ENCODE results near the gene HRC. TPM values are rescaled to one million over a fixed set of nuclear protein-coding genes. Genes with fewer than 3 reads are reported as not detected.

Gene HRC
- 0.15 and 0.18 TPM in 2 replicates for polyA plus RNA-seq (2013)

- Histone ChIP-seq H4K91ac (ENCODE audit: low read depth, low read length) (peak within 1 kb of the TSS; percentile 20), H2BK5ac (ENCODE audit: low read depth, low read length, poor library complexity) (no peak within 1 kb of the TSS), H2AFZ (ENCODE audit: insufficient read depth, low read length, poor library complexity) (no peak within 1 kb of the TSS), H2BK12ac (ENCODE audit: low read length) (no peak within 1 kb of the TSS), H3K14ac (ENCODE audit: low read length) (no peak within 1 kb of the TSS), H3K27me3 (ENCODE audit: insufficient read depth, low read length) (no peaks in the 10 kb centered on the region), H3K4ac (ENCODE audit: low read depth, low read length) (no peak within 1 kb of the TSS), H2BK120ac (ENCODE audit: insufficient read depth, low read length, poor library complexity) (no peak within 1 kb of the TSS), H3K4me3 (ENCODE audit: low read depth, low read length) (peak within 1 kb of the TSS; percentile 7), H3K79me2 (ENCODE audit: control insufficient read depth, insufficient read depth, low read length, poor library complexity) (peaks cover 8% of the 10 kb centered on the region), H3K23ac (ENCODE audit: low read length) (no peak within 1 kb of the TSS), H3K9me3 (ENCODE audit: insufficient read depth, low read depth, low read length) (peaks cover 12% of the 10 kb centered on the region), H4K12ac (ENCODE audit: low read depth, low read length) (no peak within 1 kb of the TSS), H4K8ac (ENCODE audit: low read depth, low read length) (no peak within 1 kb of the TSS), H3K18ac (ENCODE audit: low read length) (no peak within 1 kb of the TSS), H3K4me2 (ENCODE audit: low read length) (no peak within 1 kb of the TSS), H3K27ac (ENCODE audit: low read depth, low read length) (no peak within 1 kb of the TSS), H3K79me1 (ENCODE audit: low read length) (peaks cover 14% of the 10 kb centered on the region), H3K36me3 (ENCODE audit: control insufficient read depth in 1 of 2, insufficient read depth in 2 of 2, low read length in 2 of 2) (no peaks in the 10 kb centered on the region), H2AK5ac (ENCODE audit: low read length) (no peak within 1 kb of the TSS), H3K9ac (ENCODE audit: low read length) (no peak within 1 kb of the TSS), H3K4me1 (ENCODE audit: control insufficient read depth in 1 of 2, insufficient read depth in 2 of 2, low read length in 2 of 2) (peaks cover 8 to 18% of the 10 kb centered on the region in 2 experiments)
- no CpG with 5 or more reads among the region's 19 CpGs for WGBS (ENCODE audit: extremely low coverage, insufficient coverage, insufficient read length)
- peak in 1 of 2 donors; percentile 17 for DNase-seq
These were observed at the start of gene HRC for GRCh38 chr19:49155005-49155819. TSS of gene HRC (minus strand) at chr19:49155396. CDS start at chr19:49155237, 159 bp downstream.

GRCh38 chr19:49201042-49201441 is 45.8 kb upstream of the HRC start:
- Histone ChIP-seq H3K4me2 (ENCODE audit: low read length) (no peak overlapping the region), H3K79me2 (ENCODE audit: control insufficient read depth, insufficient read depth, low read length, poor library complexity) (no peaks in the 10 kb centered on the region), H3K9ac (ENCODE audit: low read length) (no peak overlapping the region), H2BK5ac (ENCODE audit: low read depth, low read length, poor library complexity) (no peak overlapping the region), H3K9me3 (ENCODE audit: insufficient read depth, low read depth, low read length) (peaks cover 2% of the 10 kb centered on the region), H4K8ac (ENCODE audit: low read depth, low read length) (no peak overlapping the region), H3K79me1 (ENCODE audit: low read length) (no peaks in the 10 kb centered on the region), H3K4me1 (ENCODE audit: control insufficient read depth in 1 of 2, insufficient read depth in 2 of 2, low read length in 2 of 2) (no peaks in the 10 kb centered on the region), H2BK120ac (ENCODE audit: insufficient read depth, low read length, poor library complexity) (no peak overlapping the region), H2BK12ac (ENCODE audit: low read length) (no peak overlapping the region), H3K14ac (ENCODE audit: low read length) (no peak overlapping the region), H4K91ac (ENCODE audit: low read depth, low read length) (no peak overlapping the region), H3K4me3 (ENCODE audit: low read depth, low read length) (no peak overlapping the region), H2AFZ (ENCODE audit: insufficient read depth, low read length, poor library complexity) (no peak overlapping the region), H2AK5ac (ENCODE audit: low read length) (no peak overlapping the region), H3K23ac (ENCODE audit: low read length) (no peak overlapping the region), H4K12ac (ENCODE audit: low read depth, low read length) (no peak overlapping the region), H3K27me3 (ENCODE audit: insufficient read depth, low read length) (no peaks in the 10 kb centered on the region), H3K27ac (ENCODE audit: low read depth, low read length) (no peak overlapping the region), H3K18ac (ENCODE audit: low read length) (no peak overlapping the region), H3K4ac (ENCODE audit: low read depth, low read length) (no peak overlapping the region), H3K36me3 (ENCODE audit: control insufficient read depth in 1 of 2, insufficient read depth in 2 of 2, low read length in 2 of 2) (peaks cover 37% of the 10 kb centered on the region in 2 experiments)
- no CpG with 5 or more reads among the region's 7 CpGs for WGBS (ENCODE audit: extremely low coverage, insufficient coverage, insufficient read length)
- no peak for DNase-seq

GRCh38 chr19:49200238-49200862 is 45.2 kb upstream of the HRC start:
- Histone ChIP-seq H3K4me3 (ENCODE audit: low read depth, low read length) (no peak overlapping the region), H3K4ac (ENCODE audit: low read depth, low read length) (no peak overlapping the region), H3K9me3 (ENCODE audit: insufficient read depth, low read depth, low read length) (peaks cover 2% of the 10 kb centered on the region), H3K27me3 (ENCODE audit: insufficient read depth, low read length) (no peaks in the 10 kb centered on the region), H4K8ac (ENCODE audit: low read depth, low read length) (no peak overlapping the region), H4K91ac (ENCODE audit: low read depth, low read length) (no peak overlapping the region), H4K12ac (ENCODE audit: low read depth, low read length) (no peak overlapping the region), H2BK120ac (ENCODE audit: insufficient read depth, low read length, poor library complexity) (no peak overlapping the region), H3K27ac (ENCODE audit: low read depth, low read length) (no peak overlapping the region), H3K4me1 (ENCODE audit: control insufficient read depth in 1 of 2, insufficient read depth in 2 of 2, low read length in 2 of 2) (no peaks in the 10 kb centered on the region), H2BK5ac (ENCODE audit: low read depth, low read length, poor library complexity) (no peak overlapping the region), H3K36me3 (ENCODE audit: control insufficient read depth in 1 of 2, insufficient read depth in 2 of 2, low read length in 2 of 2) (peaks cover 32 to 34% of the 10 kb centered on the region in 2 experiments), H2AK5ac (ENCODE audit: low read length) (no peak overlapping the region), H3K79me1 (ENCODE audit: low read length) (no peaks in the 10 kb centered on the region), H3K14ac (ENCODE audit: low read length) (no peak overlapping the region), H3K9ac (ENCODE audit: low read length) (no peak overlapping the region), H3K23ac (ENCODE audit: low read length) (no peak overlapping the region), H3K18ac (ENCODE audit: low read length) (no peak overlapping the region), H2BK12ac (ENCODE audit: low read length) (no peak overlapping the region), H3K4me2 (ENCODE audit: low read length) (no peak overlapping the region), H2AFZ (ENCODE audit: insufficient read depth, low read length, poor library complexity) (no peak overlapping the region), H3K79me2 (ENCODE audit: control insufficient read depth, insufficient read depth, low read length, poor library complexity) (no peaks in the 10 kb centered on the region)
- no CpG with 5 or more reads among the region's 29 CpGs for WGBS (ENCODE audit: extremely low coverage, insufficient coverage, insufficient read length)
- DNase-seq: no peak

- no peak overlapping the region for H2AK5ac ChIP-seq (ENCODE audit: low read length)
- H3K4me1 ChIP-seq (ENCODE audit: control insufficient read depth in 1 of 2, insufficient read depth in 2 of 2, low read length in 2 of 2): no peaks in the 10 kb centered on the region
- H3K36me3 ChIP-seq (ENCODE audit: control insufficient read depth in 1 of 2, insufficient read depth in 2 of 2, low read length in 2 of 2): peaks cover 19 to 23% of the 10 kb centered on the region in 2 experiments
- H3K9me3 ChIP-seq (ENCODE audit: insufficient read depth, low read depth, low read length): peaks cover 4% of the 10 kb centered on the region
- no peak overlapping the region for H3K27ac ChIP-seq (ENCODE audit: low read depth, low read length)
- no peak overlapping the region for H3K4ac ChIP-seq (ENCODE audit: low read depth, low read length)
- H2BK5ac ChIP-seq (ENCODE audit: low read depth, low read length, poor library complexity): no peak overlapping the region
- H4K8ac ChIP-seq (ENCODE audit: low read depth, low read length): no peak overlapping the region
- H3K14ac ChIP-seq (ENCODE audit: low read length): no peak overlapping the region
- no CpG with 5 or more reads among the region's 40 CpGs for WGBS (ENCODE audit: extremely low coverage, insufficient coverage, insufficient read length)
- H4K91ac ChIP-seq (ENCODE audit: low read depth, low read length): no peak overlapping the region
- no peak overlapping the region for H3K18ac ChIP-seq (ENCODE audit: low read length)
- H3K9ac ChIP-seq (ENCODE audit: low read length): no peak overlapping the region
- no peak overlapping the region for H2AFZ ChIP-seq (ENCODE audit: insufficient read depth, low read length, poor library complexity)
- no peaks in the 10 kb centered on the region for H3K27me3 ChIP-seq (ENCODE audit: insufficient read depth, low read length)
- no peak overlapping the region for H3K23ac ChIP-seq (ENCODE audit: low read length)
- H4K12ac ChIP-seq (ENCODE audit: low read depth, low read length): no peak overlapping the region
- no peak overlapping the region for H3K4me3 ChIP-seq (ENCODE audit: low read depth, low read length)
- no peak overlapping the region for H3K4me2 ChIP-seq (ENCODE audit: low read length)
- DNase-seq: no peak
- no peak overlapping the region for H2BK12ac ChIP-seq (ENCODE audit: low read length)
- no peaks in the 10 kb centered on the region for H3K79me2 ChIP-seq (ENCODE audit: control insufficient read depth, insufficient read depth, low read length, poor library complexity)
- H2BK120ac ChIP-seq (ENCODE audit: insufficient read depth, low read length, poor library complexity): no peak overlapping the region
- H3K79me1 ChIP-seq (ENCODE audit: low read length): no peaks in the 10 kb centered on the region
These were observed 41.5 kb upstream of the HRC start for GRCh38 chr19:49196527-49197240.

Data from trophoblast cell (in vitro differentiated cells and primary cell).